HG03558 (cell line): ENCODE data around the gene EXOC6.
"Not testable (repeated sequence)": the region's sequence is repeated elsewhere in the genome, so short reads cannot be mapped to it uniquely, and the experiment has no call there.

Source experiments
- ATAC-seq: cut with Tn5 transposase; IDR thresholded peaks from one replicate; pipeline ENCODE4 v1.9.1; 2021; ENCODE audit warnings: moderate number of reproducible peaks; ENCODE audit not compliant: unreplicated experiment; ENCODE audit errors: extremely low read depth

The EXOC6 gene

GRCh38 chr10:93097386-93097785, 249.1 kb downstream of the EXOC6 start:
- ATAC-seq = no peak

- ATAC-seq = no peak
These were observed 250.5 kb downstream of the EXOC6 start for GRCh38 chr10:93098816-93099215.

- ATAC-seq = no peak
These were observed 251.3 kb downstream of the EXOC6 start for GRCh38 chr10:93099670-93100069.

- ATAC-seq = not testable (repeated sequence)
These were observed 252.8 kb downstream of the EXOC6 start for GRCh38 chr10:93101148-93101547.

GRCh38 chr10:93103953-93104352, 255.6 kb downstream of the EXOC6 start:
- no peak for ATAC-seq

GRCh38 chr10:93106631-93107072, 258.3 kb downstream of the EXOC6 start:
- no peak for ATAC-seq
